ENCODE results near the gene IL26. TPM values are rescaled to one million over a fixed set of nuclear protein-coding genes. Genes with fewer than 3 reads are reported as not detected.

Gene IL26, protein sequence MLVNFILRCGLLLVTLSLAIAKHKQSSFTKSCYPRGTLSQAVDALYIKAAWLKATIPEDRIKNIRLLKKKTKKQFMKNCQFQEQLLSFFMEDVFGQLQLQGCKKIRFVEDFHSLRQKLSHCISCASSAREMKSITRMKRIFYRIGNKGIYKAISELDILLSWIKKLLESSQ
- total RNA-seq, result not detected
- polyA plus RNA-seq, result not detected
- long read RNA-seq, donor 1, result 0 reads
- long read RNA-seq, donor 2, result 0 reads
- long read RNA-seq, donor 3, result 0 reads

- Histone ChIP-seq H3K9me3 (no peaks in the 10 kb centered on the region), H3K4me1 (peaks cover 0 to 18% (median 3%) of the 10 kb centered on the region in 9 donors), H3K4me3 (no peak within 1 kb of the TSS), H3K27ac (no peak within 1 kb of the TSS), H3K27me3 (no peaks in the 10 kb centered on the region), H3K36me3 (no peaks in the 10 kb centered on the region)
- ATAC-seq, result no peak
- WGBS, 2 donors, result 64 to 71% methylated on average over 8 of the region's 8 CpGs
- DNase-seq, result no peak
- intact Hi-C loops (cut with DNase I), result loop anchor here in 6 of 10 donors (2.0 to 10.0 kb wide), 6 partner anchors 91 to 871 kb away; partner anchors contain the start of gene NUP107 (in 2 of the 6)
- TF ChIP-seq, protein P1, sequence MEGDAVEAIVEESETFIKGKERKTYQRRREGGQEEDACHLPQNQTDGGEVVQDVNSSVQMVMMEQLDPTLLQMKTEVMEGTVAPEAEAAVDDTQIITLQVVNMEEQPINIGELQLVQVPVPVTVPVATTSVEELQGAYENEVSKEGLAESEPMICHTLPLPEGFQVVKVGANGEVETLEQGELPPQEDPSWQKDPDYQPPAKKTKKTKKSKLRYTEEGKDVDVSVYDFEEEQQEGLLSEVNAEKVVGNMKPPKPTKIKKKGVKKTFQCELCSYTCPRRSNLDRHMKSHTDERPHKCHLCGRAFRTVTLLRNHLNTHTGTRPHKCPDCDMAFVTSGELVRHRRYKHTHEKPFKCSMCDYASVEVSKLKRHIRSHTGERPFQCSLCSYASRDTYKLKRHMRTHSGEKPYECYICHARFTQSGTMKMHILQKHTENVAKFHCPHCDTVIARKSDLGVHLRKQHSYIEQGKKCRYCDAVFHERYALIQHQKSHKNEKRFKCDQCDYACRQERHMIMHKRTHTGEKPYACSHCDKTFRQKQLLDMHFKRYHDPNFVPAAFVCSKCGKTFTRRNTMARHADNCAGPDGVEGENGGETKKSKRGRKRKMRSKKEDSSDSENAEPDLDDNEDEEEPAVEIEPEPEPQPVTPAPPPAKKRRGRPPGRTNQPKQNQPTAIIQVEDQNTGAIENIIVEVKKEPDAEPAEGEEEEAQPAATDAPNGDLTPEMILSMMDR (IDR thresholded peaks at IDR 0.05), result no peak
Observed at GRCh38 chr12:68225576-68226476, at the start of gene IL26. IL26 (minus strand) TSS chr12:68225810; CDS start chr12:68225756, 54 bp downstream.

DNA sequence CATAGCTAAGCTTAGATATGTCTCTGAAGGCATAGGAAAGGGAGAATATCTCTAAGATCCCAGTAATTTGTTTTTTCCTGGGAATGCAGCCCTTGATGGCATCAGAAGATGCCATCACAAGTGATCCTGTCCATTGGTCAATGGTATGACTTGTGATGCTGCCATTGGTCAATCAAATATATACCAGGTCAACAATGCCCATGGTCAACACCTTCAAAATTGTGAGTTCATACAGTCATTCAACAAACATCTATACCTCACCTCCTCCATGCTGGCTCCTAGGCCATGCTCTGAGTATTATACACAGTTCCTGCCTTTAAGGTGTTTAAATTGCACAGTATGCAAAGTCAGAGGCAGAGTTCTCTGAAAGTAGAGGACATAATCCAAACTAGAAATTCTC lies 47.1 kb upstream of the IL26 start:
- ATAC-seq (no peak), DNase-seq (no peak)
- peaks cover 0 to 9% (median 0%) of the 10 kb centered on the region in 9 donors for H3K4me1 ChIP-seq
- TF ChIP-seq, protein P1 (IDR thresholded peaks at IDR 0.05), result no peak
- H3K27me3 ChIP-seq, result no peaks in the 10 kb centered on the region
- intact Hi-C loops (cut with DNase I), result no loop called here
- H3K27ac ChIP-seq, result no peak overlapping the region
- no peak overlapping the region for H3K4me3 ChIP-seq
- H3K9me3 ChIP-seq, result no peaks in the 10 kb centered on the region
- no peaks in the 10 kb centered on the region for H3K36me3 ChIP-seq

- H3K9me3 ChIP-seq, result no peaks in the 10 kb centered on the region
- H3K27me3 ChIP-seq, result no peaks in the 10 kb centered on the region
- WGBS, 2 donors, result 66 to 79% methylated on average over 8 of the region's 8 CpGs
- TF ChIP-seq, protein P1 (IDR thresholded peaks at IDR 0.05), result no peak
- H3K36me3 ChIP-seq, result no peaks in the 10 kb centered on the region
- H3K27ac ChIP-seq, result no peak overlapping the region
- peaks cover 0 to 14% (median 0%) of the 10 kb centered on the region in 9 donors for H3K4me1 ChIP-seq
- ATAC-seq, result no peak
- DNase-seq, result no peak
- intact Hi-C loops (cut with DNase I), result no loop called here
- H3K4me3 ChIP-seq, result no peak overlapping the region
Observed at GRCh38 chr12:68271346-68271745, 45.7 kb upstream of the IL26 start.

DNA sequence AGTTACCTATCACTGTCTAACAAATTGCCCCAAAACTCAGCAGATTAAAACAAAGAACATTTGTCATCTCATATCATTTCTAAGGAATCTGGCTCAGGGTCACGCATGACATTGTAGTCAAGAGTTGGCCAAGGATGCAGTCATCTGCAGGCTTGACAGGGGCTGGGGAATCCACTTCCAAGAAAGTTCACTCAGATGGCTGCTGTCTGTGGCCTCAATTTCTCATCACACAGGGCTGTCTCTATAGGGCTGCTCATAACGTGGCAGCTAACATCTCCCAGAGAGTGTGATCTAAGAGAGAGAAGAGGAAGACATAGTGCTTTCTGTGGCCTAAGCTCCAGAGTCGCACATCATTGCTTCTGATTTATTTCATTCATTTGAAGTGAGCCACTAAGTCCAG lies 44.7 kb upstream of the IL26 start:
- no peak for ATAC-seq
- TF ChIP-seq, protein P1 (IDR thresholded peaks at IDR 0.05), result no peak
- H3K27ac ChIP-seq, result no peak overlapping the region
- H3K4me1 ChIP-seq, result peaks cover 0 to 14% (median 0%) of the 10 kb centered on the region in 9 donors
- no peaks in the 10 kb centered on the region for H3K9me3 ChIP-seq
- no peaks in the 10 kb centered on the region for H3K36me3 ChIP-seq
- intact Hi-C loops (cut with DNase I), result no loop called here
- no peaks in the 10 kb centered on the region for H3K27me3 ChIP-seq
- 84 to 86% methylated on average over 3 of the region's 3 CpGs for WGBS, 2 donors
- DNase-seq, result no peak
- H3K4me3 ChIP-seq, result no peak overlapping the region

Measured in heart right ventricle (tissue), 16 donors.